ENCODE measurements around the gene SUGCT. TPM values are rescaled to one million over a fixed set of nuclear protein-coding genes. Genes with fewer than 3 reads are reported as not detected.
"Not testable (repeated sequence)": the region's sequence is repeated elsewhere in the genome, so short reads cannot be mapped to it uniquely, and the experiment has no call there.

The SUGCT gene
- total RNA-seq, 1 donor from 2014 or later: 7.1 TPM

DNA sequence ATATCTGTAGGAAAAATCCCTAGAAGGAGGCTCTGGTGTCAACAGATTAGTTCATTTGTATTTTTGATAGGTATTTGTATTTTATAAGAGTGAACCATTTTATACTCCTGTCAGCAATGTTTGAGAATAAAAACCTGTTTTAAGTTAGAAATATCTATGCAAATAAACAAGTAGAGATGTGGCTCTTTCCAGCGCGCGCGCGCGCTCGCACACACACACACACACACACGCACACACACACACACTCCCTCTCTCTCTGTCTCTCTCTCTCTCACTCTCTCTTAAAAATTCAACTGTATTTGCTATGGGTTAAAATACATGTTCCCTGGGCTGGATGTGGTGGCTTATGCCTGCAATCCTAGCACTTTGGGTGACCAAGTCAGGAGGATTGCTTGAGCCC lies 113.9 kb downstream of the SUGCT start:
- H3K4me3 Mint-ChIP-seq: no peak overlapping the region
- no peak for DNase-seq (ENCODE audit: extremely low spot score, unreplicated experiment)
- no peaks in the 10 kb centered on the region for H3K27me3 Mint-ChIP-seq
- peaks cover 4% of the 10 kb centered on the region for H3K9me3 Mint-ChIP-seq
- no peaks in the 10 kb centered on the region for H3K36me3 Mint-ChIP-seq
- H3K27ac Mint-ChIP-seq: no peak overlapping the region
- no peaks in the 10 kb centered on the region for H3K4me1 Mint-ChIP-seq (ENCODE audit: unreplicated experiment)
- TF ChIP-seq, protein P1, sequence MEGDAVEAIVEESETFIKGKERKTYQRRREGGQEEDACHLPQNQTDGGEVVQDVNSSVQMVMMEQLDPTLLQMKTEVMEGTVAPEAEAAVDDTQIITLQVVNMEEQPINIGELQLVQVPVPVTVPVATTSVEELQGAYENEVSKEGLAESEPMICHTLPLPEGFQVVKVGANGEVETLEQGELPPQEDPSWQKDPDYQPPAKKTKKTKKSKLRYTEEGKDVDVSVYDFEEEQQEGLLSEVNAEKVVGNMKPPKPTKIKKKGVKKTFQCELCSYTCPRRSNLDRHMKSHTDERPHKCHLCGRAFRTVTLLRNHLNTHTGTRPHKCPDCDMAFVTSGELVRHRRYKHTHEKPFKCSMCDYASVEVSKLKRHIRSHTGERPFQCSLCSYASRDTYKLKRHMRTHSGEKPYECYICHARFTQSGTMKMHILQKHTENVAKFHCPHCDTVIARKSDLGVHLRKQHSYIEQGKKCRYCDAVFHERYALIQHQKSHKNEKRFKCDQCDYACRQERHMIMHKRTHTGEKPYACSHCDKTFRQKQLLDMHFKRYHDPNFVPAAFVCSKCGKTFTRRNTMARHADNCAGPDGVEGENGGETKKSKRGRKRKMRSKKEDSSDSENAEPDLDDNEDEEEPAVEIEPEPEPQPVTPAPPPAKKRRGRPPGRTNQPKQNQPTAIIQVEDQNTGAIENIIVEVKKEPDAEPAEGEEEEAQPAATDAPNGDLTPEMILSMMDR (conservative IDR thresholded peaks at IDR 0.05): no peak

DNA sequence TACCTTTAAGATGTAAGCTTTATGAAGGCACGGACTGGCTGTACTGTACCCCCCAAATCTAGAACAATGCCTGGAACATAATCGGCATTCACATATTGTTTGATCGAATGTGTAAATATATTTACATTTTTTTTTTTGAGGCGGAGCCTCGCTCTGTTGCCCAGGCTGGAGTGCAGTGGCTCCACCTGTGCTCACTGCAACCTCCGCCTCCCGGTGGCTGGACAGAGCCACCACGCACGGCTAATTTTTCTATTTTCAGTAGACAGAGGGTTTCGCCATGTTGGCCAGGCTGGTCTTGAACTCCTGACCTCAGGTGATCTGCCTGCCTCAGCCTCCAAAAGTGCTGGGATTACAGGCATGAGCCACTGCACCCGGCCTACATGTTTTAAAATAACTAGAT lies 118.6 kb downstream of the SUGCT start:
- not testable (repeated sequence) for H3K9me3 Mint-ChIP-seq; DNase-seq (ENCODE audit: extremely low spot score, unreplicated experiment); H3K27me3 Mint-ChIP-seq; H3K36me3 Mint-ChIP-seq; H3K4me3 Mint-ChIP-seq; H3K27ac Mint-ChIP-seq; H3K4me1 Mint-ChIP-seq (ENCODE audit: unreplicated experiment)
- TF ChIP-seq, protein P1 (conservative IDR thresholded peaks at IDR 0.05): peak; percentile 41

DNA sequence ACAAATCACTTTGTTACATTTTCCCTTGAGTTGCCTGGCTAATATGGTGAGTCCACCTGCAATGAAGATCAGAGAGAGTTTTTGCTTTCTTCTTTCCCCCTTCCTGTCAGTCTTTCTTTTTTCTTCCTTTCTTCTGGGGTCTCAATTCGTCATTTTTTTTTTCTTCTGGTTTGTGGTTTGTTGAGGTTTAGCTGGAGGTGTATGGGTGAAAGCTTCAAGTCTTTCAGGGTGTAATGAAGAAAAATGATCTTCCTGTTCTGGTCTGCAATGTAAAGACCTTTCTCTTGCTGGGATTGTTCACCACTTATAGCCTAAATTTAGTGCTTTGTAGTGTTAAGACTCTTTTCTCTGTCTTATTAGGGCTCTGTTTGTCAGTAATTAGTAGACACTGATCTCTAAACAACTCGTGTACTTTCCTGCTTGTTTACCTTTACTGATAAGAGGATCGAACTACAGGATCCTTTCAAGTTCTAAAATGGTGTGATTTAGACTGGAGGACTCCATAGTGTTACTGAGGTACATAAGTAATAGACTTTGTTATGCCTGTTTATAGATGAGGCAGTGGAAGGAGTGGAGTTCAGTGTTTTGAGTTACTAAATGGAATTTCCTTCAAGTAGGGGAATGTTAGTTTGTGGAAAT lies 129.1 kb downstream of the SUGCT start:
- DNase-seq (ENCODE audit: extremely low spot score, unreplicated experiment): no peak
- Mint-ChIP-seq H3K36me3 (no peaks in the 10 kb centered on the region), H3K27ac (no peak overlapping the region), H3K27me3 (no peaks in the 10 kb centered on the region), H3K4me3 (no peak overlapping the region), H3K4me1 (ENCODE audit: unreplicated experiment) (no peaks in the 10 kb centered on the region), H3K9me3 (no peaks in the 10 kb centered on the region)
- TF ChIP-seq, protein P1 (conservative IDR thresholded peaks at IDR 0.05): no peak

DNA sequence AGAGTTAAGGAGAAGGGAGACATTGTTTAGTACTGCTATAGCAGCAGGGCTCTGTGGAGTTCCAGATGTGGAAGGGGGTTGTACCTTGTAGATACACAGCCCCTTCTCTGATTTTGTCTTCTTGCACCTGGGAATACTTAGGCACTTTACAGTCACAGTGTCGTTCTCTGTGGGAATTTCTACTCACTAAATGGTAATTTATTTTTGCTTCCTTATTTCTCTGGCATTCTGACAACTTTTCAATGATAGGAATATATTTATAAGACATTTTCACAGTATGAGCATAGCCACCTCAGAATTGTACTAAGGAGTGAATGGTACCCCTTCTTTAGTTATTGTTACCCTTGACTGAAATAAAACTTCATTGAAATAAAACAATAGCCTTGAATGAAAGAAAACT lies 132.8 kb downstream of the SUGCT start:
- H3K36me3 Mint-ChIP-seq: no peaks in the 10 kb centered on the region
- H3K9me3 Mint-ChIP-seq: no peaks in the 10 kb centered on the region

DNA sequence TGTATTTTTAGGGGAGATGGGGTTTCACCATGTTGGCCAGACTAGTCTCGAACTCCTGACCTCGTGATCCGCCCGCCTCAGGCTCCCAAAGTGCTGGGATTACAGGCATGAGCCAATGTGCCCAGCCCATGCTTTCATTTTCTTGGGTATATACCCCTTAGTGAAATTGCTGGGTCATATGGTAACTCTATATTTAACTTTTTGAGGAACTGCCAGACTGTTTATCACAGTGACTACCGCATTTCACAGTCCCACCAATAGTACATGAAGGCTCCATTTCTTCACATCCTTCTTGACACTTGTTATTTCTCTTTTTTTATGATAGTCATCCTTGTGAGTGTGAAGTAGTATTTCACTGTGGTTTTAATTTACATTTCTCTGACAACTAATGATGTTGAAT lies 134.0 kb downstream of the SUGCT start:
- H3K36me3 Mint-ChIP-seq; H3K9me3 Mint-ChIP-seq; H3K27ac Mint-ChIP-seq; H3K4me3 Mint-ChIP-seq; H3K27me3 Mint-ChIP-seq; DNase-seq (ENCODE audit: extremely low spot score, unreplicated experiment); H3K4me1 Mint-ChIP-seq (ENCODE audit: unreplicated experiment): not testable (repeated sequence)

More for the DNA sequence above, 132.8 kb downstream of the SUGCT start:
- TF ChIP-seq, protein P1 (conservative IDR thresholded peaks at IDR 0.05): no peak
- no peak overlapping the region for H3K4me3 Mint-ChIP-seq
- no peak overlapping the region for H3K27ac Mint-ChIP-seq
- no peak for DNase-seq (ENCODE audit: extremely low spot score, unreplicated experiment)
- H3K27me3 Mint-ChIP-seq: no peaks in the 10 kb centered on the region
- no peaks in the 10 kb centered on the region for H3K4me1 Mint-ChIP-seq (ENCODE audit: unreplicated experiment)

DNA sequence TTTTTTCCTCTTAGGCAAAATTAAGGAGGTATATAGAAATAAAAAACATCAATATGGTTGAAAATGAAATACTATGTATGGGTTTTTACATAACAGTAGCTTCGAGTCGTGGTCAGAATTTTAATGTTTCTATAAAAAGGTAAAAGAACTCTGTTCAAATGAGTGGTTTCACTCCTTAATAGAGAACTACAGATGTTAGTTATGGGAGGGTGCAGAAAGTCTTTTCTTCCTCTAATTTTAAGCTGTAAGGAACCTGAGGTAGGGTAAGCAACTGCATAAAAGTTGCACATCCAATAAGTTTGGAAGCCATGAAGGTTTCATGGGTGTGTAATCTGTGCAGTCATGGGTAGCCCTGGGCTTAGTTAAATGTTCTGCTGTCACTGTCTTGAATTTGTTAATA lies 141.3 kb downstream of the SUGCT start:
- H3K27ac Mint-ChIP-seq: no peak overlapping the region
- TF ChIP-seq, protein P1 (conservative IDR thresholded peaks at IDR 0.05): no peak
- no peaks in the 10 kb centered on the region for H3K27me3 Mint-ChIP-seq
- no peaks in the 10 kb centered on the region for H3K4me1 Mint-ChIP-seq (ENCODE audit: unreplicated experiment)
- H3K9me3 Mint-ChIP-seq: no peaks in the 10 kb centered on the region
- no peak overlapping the region for H3K4me3 Mint-ChIP-seq
- no peaks in the 10 kb centered on the region for H3K36me3 Mint-ChIP-seq
- no peak for DNase-seq (ENCODE audit: extremely low spot score, unreplicated experiment)

Measured in type B pancreatic cell (in vitro differentiated cells).